ENCODE data around the gene MBOAT2.

GRCh38 chr2:8939486-8940114, 63.9 kb downstream of the MBOAT2 start:
- TF ChIP-seq POGK (CRISPR knock-in tag; conservative IDR thresholded peaks at IDR 0.05) (no peak), MAFK (conservative IDR thresholded peaks at IDR 0.05 in 1 of 2, IDR thresholded peaks at IDR 0.05 in 1 of 2; ENCODE audit: low read length in 2 of 2) (no peak), CTCF (CRISPR knock-in tag; IDR thresholded peaks at IDR 0.05) (no peak), REPIN1 (CRISPR knock-in tag; IDR thresholded peaks at IDR 0.05; ENCODE audit: borderline replicate concordance, low read depth) (no peak), ZNF10 (CRISPR knock-in tag; IDR thresholded peaks at IDR 0.05; ENCODE audit: borderline replicate concordance, low read depth) (no peak)

Measured in HepG2 (cell line).